IPS DF 6.9 (cell line): ENCODE results near the gene IL9.

Experiments used
- DNase-seq: peaks from one replicate; pipeline ENCODE4 v3.0.0-alpha.2; 2013; ENCODE audit warnings: low read depth, low spot score
- H3K27ac ChIP-seq: one replicate; pipeline ENCODE4 v1.5.1; 2013; ENCODE audit warnings: low read length, control low read depth
- H3K27me3 ChIP-seq: 2 replicates; pipeline ENCODE4 v1.6.1; 2013; ENCODE audit warnings: mild to moderate bottlenecking, low read length; ENCODE audit not compliant: control insufficient read depth, insufficient read depth
- H3K36me3 ChIP-seq: 2 replicates; pipeline ENCODE4 v1.6.1; 2013; ENCODE audit warnings: low read length; ENCODE audit not compliant: control insufficient read depth, insufficient read depth
- H3K4me1 ChIP-seq: 2 replicates; pipeline ENCODE4 v1.6.1; 2013; ENCODE audit warnings: low read length; ENCODE audit not compliant: control insufficient read depth, insufficient read depth
- H3K4me3 ChIP-seq: 2 replicates; pipeline ENCODE4 v1.5.1; 2013; ENCODE audit warnings: mild to moderate bottlenecking, low read length
- H3K9me3 ChIP-seq: 2 replicates; pipeline ENCODE4 v1.6.1; 2013; ENCODE audit warnings: low read length, inconsistent platforms; ENCODE audit not compliant: control insufficient read depth, insufficient read depth
- WGBS: extraction: QIAGEN DNeasy Blood & Tissue Kit; methylation state at CpG from one replicate; pipeline ENCODE4 v1.1.7; 2013; ENCODE audit warnings: mixed read lengths, missing lambda C conversion rate; ENCODE audit not compliant: insufficient read length, insufficient coverage; 5-methylcytosine and 5-hydroxymethylcytosine counted together

Gene IL9

GRCh38 chr5:135920199-135920598 lies 24.6 kb upstream of the IL9 start:
- H3K36me3 ChIP-seq = no peaks in the 10 kb centered on the region

GRCh38 chr5:135916638-135917263 lies 21.1 kb upstream of the IL9 start:
- WGBS = no CpG with 5 or more reads among the region's 8 CpGs
- Histone ChIP-seq H3K4me3 (no peak overlapping the region), H3K9me3 (no peaks in the 10 kb centered on the region), H3K27ac (no peak overlapping the region), H3K36me3 (no peaks in the 10 kb centered on the region), H3K27me3 (no peaks in the 10 kb centered on the region), H3K4me1 (no peaks in the 10 kb centered on the region)
- no peak for DNase-seq

More at GRCh38 chr5:135920199-135920598, 24.6 kb upstream of the IL9 start:
- H3K9me3 ChIP-seq = no peaks in the 10 kb centered on the region
- no peak overlapping the region for H3K27ac ChIP-seq
- no peaks in the 10 kb centered on the region for H3K4me1 ChIP-seq
- no peaks in the 10 kb centered on the region for H3K27me3 ChIP-seq
- DNase-seq = no peak
- no peak overlapping the region for H3K4me3 ChIP-seq
- no CpG with 5 or more reads among the region's 3 CpGs for WGBS

- H3K27me3 ChIP-seq = no peaks in the 10 kb centered on the region
- WGBS = no CpG with 5 or more reads among the region's 5 CpGs
- no peaks in the 10 kb centered on the region for H3K9me3 ChIP-seq
Observed at GRCh38 chr5:135915466-135916001, 19.9 kb upstream of the IL9 start.

GRCh38 chr5:135913713-135914626 lies 18.3 kb upstream of the IL9 start:
- Histone ChIP-seq H3K27ac (no peak overlapping the region), H3K4me3 (no peak overlapping the region), H3K27me3 (no peaks in the 10 kb centered on the region), H3K36me3 (no peaks in the 10 kb centered on the region), H3K4me1 (peaks cover under 1% of the 10 kb centered on the region; the same call in 1 of the 2 replicates), H3K9me3 (no peaks in the 10 kb centered on the region)
- DNase-seq = no peak
- WGBS = no CpG with 5 or more reads among the region's 4 CpGs

More at GRCh38 chr5:135915466-135916001, 19.9 kb upstream of the IL9 start:
- H3K27ac ChIP-seq = no peak overlapping the region
- no peaks in the 10 kb centered on the region for H3K4me1 ChIP-seq
- DNase-seq = no peak
- no peak overlapping the region for H3K4me3 ChIP-seq
- H3K36me3 ChIP-seq = no peaks in the 10 kb centered on the region

GRCh38 chr5:135905144-135905543 lies 9.5 kb upstream of the IL9 start:
- WGBS = no CpG with 5 or more reads among the region's 1 CpG
- no peak overlapping the region for H3K4me3 ChIP-seq
- no peak overlapping the region for H3K27ac ChIP-seq
- H3K9me3 ChIP-seq = no peaks in the 10 kb centered on the region
- H3K36me3 ChIP-seq = no peaks in the 10 kb centered on the region
- no peaks in the 10 kb centered on the region for H3K27me3 ChIP-seq
- peaks cover 2% of the 10 kb centered on the region; the same call in 1 of the 2 replicates for H3K4me1 ChIP-seq
- no peak for DNase-seq

- H3K9me3 ChIP-seq = no peaks in the 10 kb centered on the region
- no peaks in the 10 kb centered on the region for H3K4me1 ChIP-seq
- no peak overlapping the region for H3K27ac ChIP-seq
- no peaks in the 10 kb centered on the region for H3K36me3 ChIP-seq
- DNase-seq = no peak
- no peak overlapping the region for H3K4me3 ChIP-seq
- WGBS = no CpG with 5 or more reads among the region's 3 CpGs
- no peaks in the 10 kb centered on the region for H3K27me3 ChIP-seq
Observed at GRCh38 chr5:135901633-135902032, 6.0 kb upstream of the IL9 start.

GRCh38 chr5:135900276-135900675 lies 4.6 kb upstream of the IL9 start:
- no peaks in the 10 kb centered on the region for H3K27me3 ChIP-seq
- H3K9me3 ChIP-seq = no peaks in the 10 kb centered on the region
- DNase-seq = no peak
- WGBS = no CpG with 5 or more reads among the region's 3 CpGs
- H3K4me3 ChIP-seq = no peak overlapping the region
- H3K27ac ChIP-seq = no peak overlapping the region
- H3K36me3 ChIP-seq = no peaks in the 10 kb centered on the region
- no peaks in the 10 kb centered on the region for H3K4me1 ChIP-seq

- Histone ChIP-seq H3K4me3 (no peak overlapping the region), H3K9me3 (no peaks in the 10 kb centered on the region), H3K36me3 (no peaks in the 10 kb centered on the region), H3K27me3 (no peaks in the 10 kb centered on the region), H3K4me1 (no peaks in the 10 kb centered on the region), H3K27ac (no peak overlapping the region)
- no peak for DNase-seq
- WGBS = no CpG with 5 or more reads among the region's 6 CpGs
Observed at GRCh38 chr5:135898651-135899050, 3.0 kb upstream of the IL9 start.

GRCh38 chr5:135894789-135895188 lies 852 bp downstream of the IL9 start:
- no peak overlapping the region for H3K27ac ChIP-seq
- no peak for DNase-seq
- no peaks in the 10 kb centered on the region for H3K36me3 ChIP-seq
- H3K9me3 ChIP-seq = no peaks in the 10 kb centered on the region
- H3K4me1 ChIP-seq = no peaks in the 10 kb centered on the region
- no CpG with 5 or more reads among the region's 2 CpGs for WGBS
- H3K27me3 ChIP-seq = no peaks in the 10 kb centered on the region
- no peak overlapping the region for H3K4me3 ChIP-seq

GRCh38 chr5:135894276-135894675 lies 1.4 kb downstream of the IL9 start:
- no peaks in the 10 kb centered on the region for H3K36me3 ChIP-seq
- H3K9me3 ChIP-seq = no peaks in the 10 kb centered on the region
- H3K27me3 ChIP-seq = no peaks in the 10 kb centered on the region
- no peaks in the 10 kb centered on the region for H3K4me1 ChIP-seq
- no peak for DNase-seq
- no peak overlapping the region for H3K4me3 ChIP-seq
- no peak overlapping the region for H3K27ac ChIP-seq
- WGBS = no CpG with 5 or more reads among the region's 8 CpGs
